ENCODE results near the gene ZYG11B. TPM values are rescaled to one million over a fixed set of nuclear protein-coding genes. Genes with fewer than 3 reads are reported as not detected.

Gene ZYG11B
- total RNA-seq, 3 donors from 2014 or later = 38.7 to 47.6 (median 47.4) TPM

DNA sequence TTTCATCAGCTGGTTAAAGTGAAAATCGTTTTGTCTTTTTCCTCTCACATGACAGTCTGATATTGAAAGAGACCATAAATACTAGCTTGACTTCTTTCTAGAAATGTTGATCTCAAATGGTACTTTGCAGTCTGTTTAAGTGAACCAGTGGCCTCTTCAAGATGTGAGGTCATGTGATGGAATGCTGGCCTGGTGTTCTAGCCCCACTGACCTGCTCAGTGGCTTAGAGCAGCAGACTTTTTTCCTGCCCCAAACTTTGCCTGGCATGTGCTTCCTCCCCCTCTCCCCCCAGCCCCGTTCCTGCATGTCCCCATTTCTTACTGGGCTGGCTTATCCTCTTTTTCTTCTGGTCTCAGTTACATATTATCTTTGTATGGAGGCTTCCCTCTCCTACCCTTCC, 150.6 kb downstream of the ZYG11B start:
- Histone ChIP-seq H3K27ac (no peak overlapping the region), H3K9me3 (no peaks in the 10 kb centered on the region), H3K27me3 (no peaks in the 10 kb centered on the region), H3K4me1 (no peaks in the 10 kb centered on the region), H3K36me3 (no peaks in the 10 kb centered on the region), H3K4me3 (no peak overlapping the region)
- intact Hi-C loops (cut with DNase I; ENCODE audit: low total_unique reads) = loop anchor here (5.0 kb wide), 1 partner anchor 535 kb away; no protein-coding TSS in a partner anchor
- no peak for DNase-seq (ENCODE audit: low spot score in 2 of 2)
- TF ChIP-seq POLR2A (IDR thresholded peaks at IDR 0.05) = no peak

Other genes with a start within 250 kb of the ZYG11B start
- 10 to 100 TPM; 44.2 to 85.3 (median 68.8) TPM for gene TUT4, start 173.4 kb upstream of the ZYG11B start, total RNA-seq
- 10 to 100 TPM; 17.8 to 24.7 (median 20.3) TPM for gene GPX7, start 124.1 kb upstream of the ZYG11B start, total RNA-seq
- under 1 TPM in 1 of 3 donors, not detected in 2; 0.15 TPM for gene SHISAL2A, start 93.3 kb upstream of the ZYG11B start, total RNA-seq
- gene COA7, start 28.1 kb upstream of the ZYG11B start, total RNA-seq = 10 to 100 TPM in 1 of 3 donors, 1 to 10 TPM in 2; 7.4 to 12.8 (median 9.8) TPM
- 1 to 10 TPM in 2 of 3 donors, not detected in 1; 1.2 to 2.0 TPM for gene ZYG11A, start 116.3 kb downstream of the ZYG11B start, total RNA-seq
- gene ECHDC2, start 195.3 kb downstream of the ZYG11B start, total RNA-seq = 100 to 1,000 TPM; 157 to 202 (median 182) TPM
- gene SCP2, start 200.8 kb downstream of the ZYG11B start, total RNA-seq = 100 to 1,000 TPM in 2 of 3 donors, 10 to 100 TPM in 1; 97.3 to 144 (median 139) TPM

All from breast epithelium (tissue), 4 donors.